DND-41 (cell line): ENCODE measurements around the gene ABHD16B.
"Not testable (repeated sequence)": the region's sequence is repeated elsewhere in the genome, so short reads cannot be mapped to it uniquely, and the experiment has no call there.

Experiments
- EZH2 ChIP-seq: IDR thresholded peaks from 3 replicates; pipeline ENCODE4 v1.6.1; 2012; ENCODE audit warnings: borderline replicate concordance, low read depth, mild to moderate bottlenecking, moderate library complexity, low read length, inconsistent platforms; ENCODE audit not compliant: severe bottlenecking
- TF ChIP-seq, protein P1 (sequence below): IDR thresholded peaks from 2 replicates; pipeline ENCODE4 v1.5.1; 2012; ENCODE audit warnings: borderline replicate concordance, low read length, moderate library complexity, mild to moderate bottlenecking; ENCODE audit not compliant: poor library complexity, severe bottlenecking; ENCODE audit errors: extremely low read depth

DNA sequence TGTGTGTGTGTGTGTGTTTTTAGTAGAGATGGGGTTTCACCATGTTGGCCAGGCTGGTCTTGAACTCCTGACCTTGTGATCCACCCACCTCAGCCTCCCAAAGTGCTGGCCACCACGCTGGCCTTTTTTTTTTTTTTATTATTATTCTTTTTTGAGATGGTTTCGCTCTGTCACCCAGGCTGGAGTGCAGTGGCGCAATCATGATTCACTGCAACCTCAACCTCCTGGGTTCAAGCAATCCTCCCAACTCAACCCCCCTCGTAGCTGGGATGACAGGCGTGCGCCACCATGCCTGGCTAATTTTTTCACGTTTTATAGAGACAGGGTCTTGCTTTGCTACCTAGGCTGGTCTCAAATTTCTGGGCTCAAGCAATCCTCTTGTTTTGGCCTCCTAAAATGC is 12.9 kb downstream of the ABHD16B start:
- not testable (repeated sequence) for TF ChIP-seq EZH2
- TF ChIP-seq, protein P1, sequence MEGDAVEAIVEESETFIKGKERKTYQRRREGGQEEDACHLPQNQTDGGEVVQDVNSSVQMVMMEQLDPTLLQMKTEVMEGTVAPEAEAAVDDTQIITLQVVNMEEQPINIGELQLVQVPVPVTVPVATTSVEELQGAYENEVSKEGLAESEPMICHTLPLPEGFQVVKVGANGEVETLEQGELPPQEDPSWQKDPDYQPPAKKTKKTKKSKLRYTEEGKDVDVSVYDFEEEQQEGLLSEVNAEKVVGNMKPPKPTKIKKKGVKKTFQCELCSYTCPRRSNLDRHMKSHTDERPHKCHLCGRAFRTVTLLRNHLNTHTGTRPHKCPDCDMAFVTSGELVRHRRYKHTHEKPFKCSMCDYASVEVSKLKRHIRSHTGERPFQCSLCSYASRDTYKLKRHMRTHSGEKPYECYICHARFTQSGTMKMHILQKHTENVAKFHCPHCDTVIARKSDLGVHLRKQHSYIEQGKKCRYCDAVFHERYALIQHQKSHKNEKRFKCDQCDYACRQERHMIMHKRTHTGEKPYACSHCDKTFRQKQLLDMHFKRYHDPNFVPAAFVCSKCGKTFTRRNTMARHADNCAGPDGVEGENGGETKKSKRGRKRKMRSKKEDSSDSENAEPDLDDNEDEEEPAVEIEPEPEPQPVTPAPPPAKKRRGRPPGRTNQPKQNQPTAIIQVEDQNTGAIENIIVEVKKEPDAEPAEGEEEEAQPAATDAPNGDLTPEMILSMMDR = not testable (repeated sequence)
